Measurements from ENCODE around the gene LPP. TPM values are rescaled to one million over a fixed set of nuclear protein-coding genes. Genes with fewer than 3 reads are reported as not detected.

Gene LPP
- total and polyA plus RNA-seq, 2 of the 4 experiments (the other 2 are of a cell fraction) = 16.0 to 130 TPM

DNA sequence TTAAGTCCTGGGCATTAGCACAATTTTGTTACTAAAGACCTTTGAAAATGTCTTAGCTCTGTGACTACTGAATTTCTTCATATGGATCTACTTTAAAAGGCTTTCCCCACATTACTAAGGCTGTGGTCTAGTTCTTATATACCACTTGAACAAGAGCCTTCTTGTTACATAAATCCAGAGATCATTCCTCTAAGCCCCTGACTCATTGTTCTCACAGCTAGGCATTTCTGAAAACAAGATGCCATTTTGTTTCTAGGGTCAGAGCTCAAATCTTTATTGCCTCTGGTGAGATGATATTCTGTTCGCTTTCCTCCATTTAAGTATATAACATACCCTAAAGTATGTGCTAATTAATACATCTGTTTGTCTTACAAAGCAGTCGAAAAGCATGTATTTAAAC, 29.8 kb upstream of the LPP start:
- Histone ChIP-seq H3K9me3 (ENCODE audit: control insufficient read depth, insufficient read depth, low read length) (peaks cover 2% of the 10 kb centered on the region), H4K5ac (ENCODE audit: low read depth, low read length) (no peak overlapping the region), H3K14ac (replicated peaks; ENCODE audit: low read depth, low read length) (no peak overlapping the region), H4K91ac (ENCODE audit: insufficient read depth, low read depth, low read length) (no peak overlapping the region), H3K4me3 (ENCODE audit: insufficient read depth, low read depth, low read length) (no peak overlapping the region), H2AK5ac (ENCODE audit: low read depth, low read length) (no peak overlapping the region), H2BK15ac (ENCODE audit: low read depth, low read length) (no peak overlapping the region), H2AK9ac (replicated peaks; ENCODE audit: low read depth, low read length, poor library complexity) (no peak overlapping the region), H3K27me3 (ENCODE audit: control insufficient read depth, insufficient read depth, low read length) (no peaks in the 10 kb centered on the region), H3K36me3 (ENCODE audit: control insufficient read depth, insufficient read depth, low read length) (no peaks in the 10 kb centered on the region), H3K9me1 (ENCODE audit: insufficient read depth, low read length) (no peaks in the 10 kb centered on the region), H3K23ac (ENCODE audit: low read depth, low read length) (no peak overlapping the region), H4K8ac (ENCODE audit: low read depth in 2 of 2, low read length in 2 of 2) (no peak overlapping the region), H3K18ac (ENCODE audit: low read depth, low read length) (no peak overlapping the region), H2BK20ac (ENCODE audit: low read depth, low read length) (no peak overlapping the region), H2BK5ac (ENCODE audit: low read depth, low read length, poor library complexity, severe bottlenecking) (no peak overlapping the region), H3K4ac (ENCODE audit: low read depth, low read length) (no peak overlapping the region), H3K79me1 (ENCODE audit: low read depth in 1 of 2, low read length in 2 of 2) (no peaks in the 10 kb centered on the region), H4K20me1 (ENCODE audit: insufficient read depth, low read length) (no peaks in the 10 kb centered on the region), H2AFZ (replicated peaks; ENCODE audit: low read length, poor library complexity) (no peak overlapping the region), H3K9ac (ENCODE audit: low read depth, low read length) (no peak overlapping the region), H2BK120ac (ENCODE audit: low read depth, low read length) (no peak overlapping the region), H3K56ac (ENCODE audit: extremely low read depth, insufficient read depth, low read length) (no peak overlapping the region), H3K4me1 (ENCODE audit: control insufficient read depth, insufficient read depth, low read length) (no peaks in the 10 kb centered on the region; the same call in 1 of the 2 replicates), H3K27ac (ENCODE audit: insufficient read depth, low read length) (no peak overlapping the region), H3K4me2 (ENCODE audit: low read depth, low read length) (no peak overlapping the region)
- TF ChIP-seq MXI1 (IDR thresholded peaks at IDR 0.05; ENCODE audit: borderline replicate concordance, low read depth, low read length) = no peak
- TF ChIP-seq NFE2L2 (IDR thresholded peaks at IDR 0.05; ENCODE audit: low read depth, low read length) = no peak
- no peak for TF ChIP-seq BHLHE40 (IDR thresholded peaks at IDR 0.05; ENCODE audit: low read depth, low read length)
- no peak for TF ChIP-seq RAD21 (IDR thresholded peaks at IDR 0.05; ENCODE audit: low read length)
- TF ChIP-seq RCOR1 (IDR thresholded peaks at IDR 0.05; ENCODE audit: insufficient replicate concordance, low read length) = no peak
- TF ChIP-seq CHD1 (IDR thresholded peaks at IDR 0.05; ENCODE audit: low read depth, low read length) = no peak
- TF ChIP-seq SMC3 (IDR thresholded peaks at IDR 0.05; ENCODE audit: low read depth, low read length) = no peak
- no peak for TF ChIP-seq FOS (IDR thresholded peaks at IDR 0.05; ENCODE audit: low read depth, low read length)
- no peak for TF ChIP-seq MAZ (IDR thresholded peaks at IDR 0.05; ENCODE audit: borderline replicate concordance, low read depth, low read length)
- no peak for TF ChIP-seq CTCF (conservative IDR thresholded peaks at IDR 0.05; ENCODE audit: low read depth, low read length)
- no peak for TF ChIP-seq POLR2A (IDR thresholded peaks at IDR 0.05; ENCODE audit: low read depth, low read length)
- no peak for TF ChIP-seq MAFK (IDR thresholded peaks at IDR 0.05; ENCODE audit: low read depth, low read length)
- TF ChIP-seq, protein P1, sequence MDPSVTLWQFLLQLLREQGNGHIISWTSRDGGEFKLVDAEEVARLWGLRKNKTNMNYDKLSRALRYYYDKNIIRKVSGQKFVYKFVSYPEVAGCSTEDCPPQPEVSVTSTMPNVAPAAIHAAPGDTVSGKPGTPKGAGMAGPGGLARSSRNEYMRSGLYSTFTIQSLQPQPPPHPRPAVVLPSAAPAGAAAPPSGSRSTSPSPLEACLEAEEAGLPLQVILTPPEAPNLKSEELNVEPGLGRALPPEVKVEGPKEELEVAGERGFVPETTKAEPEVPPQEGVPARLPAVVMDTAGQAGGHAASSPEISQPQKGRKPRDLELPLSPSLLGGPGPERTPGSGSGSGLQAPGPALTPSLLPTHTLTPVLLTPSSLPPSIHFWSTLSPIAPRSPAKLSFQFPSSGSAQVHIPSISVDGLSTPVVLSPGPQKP (IDR thresholded peaks at IDR 0.05; ENCODE audit: borderline replicate concordance, low read depth, low read length) = no peak
- no peak for TF ChIP-seq USF2 (IDR thresholded peaks at IDR 0.05; ENCODE audit: low read depth, low read length)
- TF ChIP-seq RFX5 (IDR thresholded peaks at IDR 0.05; ENCODE audit: low read depth, low read length) = no peak
- TF ChIP-seq CEBPB (IDR thresholded peaks at IDR 0.05; ENCODE audit: low read depth, low read length) = no peak
- dilution Hi-C loops (cut with HindIII; ENCODE audit: low sequenced_read_pairs, unreplicated experiment) = no loop called here
- CTCF ChIA-PET = no interaction called here
- WGBS, 2 experiments (ENCODE audit: extremely low coverage in 2 of 2, insufficient read length in 1 of 2) = no CpG with 5 or more reads among the region's 2 CpGs
- POLR2A ChIA-PET (ENCODE audit: unreplicated experiment) = no interaction called here
- in situ Hi-C loops (cut with MboI; ENCODE audit: low sequenced_read_pairs) = no loop called here
- BruUV-seq (replicated peaks) = no TSS peak
- peak; percentile 58 for DNase-seq
- no peak for ATAC-seq (ENCODE audit: low read depth)
- intact Hi-C loops (cut with micrococcal nuclease) = no loop called here
